ENCODE measurements around the gene ADARB2. TPM values are rescaled to one million over a fixed set of nuclear protein-coding genes. Genes with fewer than 3 reads are reported as not detected.
A peak's percentile ranks its signal among the peaks of the same experiment; 100 is the strongest.

Gene ADARB2
- total RNA-seq, 6 donors from 2014 or later: 0.69 to 5.2 (median 1.8) TPM

GRCh38 chr10:1134156-1134555 is 603.2 kb downstream of the ADARB2 start:
- Histone ChIP-seq H3K9me3 (peaks cover 0 to 12% (median 0%) of the 10 kb centered on the region in 4 donors), H3K4me3 (no peak overlapping the region), H3K36me3 (peaks cover 15 to 31% (median 22%) of the 10 kb centered on the region in 4 donors), H3K27me3 (no peaks in the 10 kb centered on the region), H3K4me1 (no peaks in the 10 kb centered on the region), H3K27ac (no peak overlapping the region)
- TF ChIP-seq POLR2AphosphoS5 (IDR thresholded peaks at IDR 0.05) (no peak), EP300 (IDR thresholded peaks at IDR 0.05) (no peak), POLR2A (IDR thresholded peaks at IDR 0.05) (no peak), CTCF (IDR thresholded peaks at IDR 0.05) (no peak)
- DNase-seq (no peak), ATAC-seq (ENCODE audit: low FRiP score in 2 of 2) (no peak)
- WGBS, 2 donors: 71 to 83% methylated on average over 1 to 2 of the region's 2 CpGs

- no peak for TF ChIP-seq CTCF (IDR thresholded peaks at IDR 0.05)
- TF ChIP-seq POLR2A (IDR thresholded peaks at IDR 0.05): no peak
- no peak for TF ChIP-seq POLR2AphosphoS5 (IDR thresholded peaks at IDR 0.05)
- no peak for TF ChIP-seq EP300 (IDR thresholded peaks at IDR 0.05)
- WGBS, 2 donors: 100% methylated on average over 3 of the region's 3 CpGs
- Histone ChIP-seq H3K36me3 (peaks cover 18 to 37% (median 27%) of the 10 kb centered on the region in 4 donors), H3K9me3 (peaks cover 0 to 6% (median 0%) of the 10 kb centered on the region in 4 donors), H3K4me1 (no peaks in the 10 kb centered on the region), H3K27me3 (no peaks in the 10 kb centered on the region), H3K4me3 (no peak overlapping the region), H3K27ac (no peak overlapping the region)
- DNase-seq (no peak), ATAC-seq (ENCODE audit: low FRiP score in 2 of 2) (no peak)
These were observed 603.8 kb downstream of the ADARB2 start for GRCh38 chr10:1133495-1134045.

DNA sequence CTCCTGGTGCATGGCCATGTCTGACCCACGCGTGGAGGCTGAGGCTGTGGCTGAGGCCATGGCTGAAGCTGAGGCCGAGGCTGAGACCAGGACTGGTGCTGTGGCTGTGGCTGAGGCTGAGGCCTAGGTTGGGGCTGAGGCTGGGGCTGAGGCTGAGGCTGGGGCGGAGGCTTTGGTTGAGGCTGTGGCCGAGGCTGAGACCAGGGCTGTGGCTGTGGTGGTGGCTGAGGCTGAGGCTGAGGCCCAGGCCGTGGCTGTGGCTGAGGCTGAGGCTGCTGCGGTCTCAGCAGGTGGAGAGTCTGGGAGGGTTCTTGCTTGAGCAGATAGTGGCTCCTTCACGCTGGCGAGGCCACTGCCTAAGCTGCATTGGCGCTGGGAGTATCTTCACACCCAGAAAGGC is 604.7 kb downstream of the ADARB2 start:
- 76 to 83% methylated on average over 9 to 10 of the region's 10 CpGs for WGBS, 2 donors

DNA sequence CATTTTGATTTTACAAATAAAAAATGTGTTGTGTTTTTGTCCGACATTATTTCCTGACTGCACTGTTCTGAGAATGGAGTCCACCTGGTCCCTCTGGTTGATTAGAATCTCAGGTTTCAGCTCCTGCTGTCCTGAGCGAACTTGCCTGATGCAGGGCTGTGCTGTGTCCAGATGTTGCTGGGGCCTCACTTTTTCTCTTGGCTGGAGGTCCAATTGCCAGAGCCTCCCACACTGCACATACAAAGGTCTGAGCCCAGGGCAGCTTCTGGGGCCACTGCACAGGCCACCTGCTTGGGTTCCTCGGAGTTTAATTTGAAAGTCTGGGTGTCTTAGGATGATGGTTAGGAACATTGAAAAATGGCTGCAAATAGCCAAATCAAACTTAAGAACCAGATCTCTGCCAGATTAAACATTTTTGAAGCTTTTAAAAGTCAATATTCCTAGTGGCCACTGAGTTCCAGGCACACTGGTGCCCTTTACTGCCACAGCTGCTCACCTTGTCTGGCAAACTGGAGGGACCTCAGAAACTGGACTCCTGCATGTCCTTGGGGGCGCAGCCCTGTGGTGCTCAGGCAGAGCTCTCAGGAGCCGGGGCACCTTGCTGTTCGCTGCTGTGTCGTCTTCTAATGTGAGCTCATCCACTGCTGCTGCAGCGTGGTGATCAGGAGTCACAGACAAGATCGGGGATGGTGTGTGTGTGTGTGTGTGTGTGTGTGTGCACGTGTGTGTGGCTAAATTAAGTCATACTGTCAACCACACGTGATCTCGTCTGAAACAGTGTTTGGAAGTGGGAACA is 606.1 kb downstream of the ADARB2 start:
- WGBS, 2 donors: 93 to 94% methylated on average over 11 to 12 of the region's 12 CpGs
- ATAC-seq (ENCODE audit: low FRiP score in 2 of 2): no peak
- no peak for DNase-seq
- H3K27ac ChIP-seq: no peak overlapping the region
- no peaks in the 10 kb centered on the region for H3K4me1 ChIP-seq
- no peaks in the 10 kb centered on the region for H3K27me3 ChIP-seq
- H3K9me3 ChIP-seq: no peaks in the 10 kb centered on the region
- no peak for TF ChIP-seq EP300 (IDR thresholded peaks at IDR 0.05)
- no peak for TF ChIP-seq POLR2A (IDR thresholded peaks at IDR 0.05)
- no peak overlapping the region for H3K4me3 ChIP-seq
- peaks cover 18 to 61% (median 36%) of the 10 kb centered on the region in 4 donors for H3K36me3 ChIP-seq

More for the DNA sequence above, 604.7 kb downstream of the ADARB2 start:
- H3K9me3 ChIP-seq: no peaks in the 10 kb centered on the region
- no peak overlapping the region for H3K27ac ChIP-seq
- no peak overlapping the region for H3K4me3 ChIP-seq
- no peaks in the 10 kb centered on the region for H3K4me1 ChIP-seq
- no peak for TF ChIP-seq POLR2AphosphoS5 (IDR thresholded peaks at IDR 0.05)
- no peak for TF ChIP-seq EP300 (IDR thresholded peaks at IDR 0.05)
- no peak for TF ChIP-seq CTCF (IDR thresholded peaks at IDR 0.05)
- TF ChIP-seq POLR2A (IDR thresholded peaks at IDR 0.05): no peak
- ATAC-seq (ENCODE audit: low FRiP score in 2 of 2) (no peak), DNase-seq (peak in 1 of 2 donors; percentile 52)
- H3K27me3 ChIP-seq: no peaks in the 10 kb centered on the region
- H3K36me3 ChIP-seq: peaks cover 18 to 47% (median 29%) of the 10 kb centered on the region in 4 donors

GRCh38 chr10:1130226-1130625 is 607.1 kb downstream of the ADARB2 start:
- ATAC-seq (ENCODE audit: low FRiP score in 2 of 2) (no peak), DNase-seq (no peak)
- TF ChIP-seq POLR2A (IDR thresholded peaks at IDR 0.05) (no peak), CTCF (IDR thresholded peaks at IDR 0.05) (no peak), EP300 (IDR thresholded peaks at IDR 0.05) (no peak), POLR2AphosphoS5 (IDR thresholded peaks at IDR 0.05) (no peak)
- WGBS, 2 donors: 91 to 100% methylated on average over 6 to 10 of the region's 10 CpGs
- H3K27me3 ChIP-seq: no peaks in the 10 kb centered on the region
- no peak overlapping the region for H3K4me3 ChIP-seq
- no peak overlapping the region for H3K27ac ChIP-seq
- no peaks in the 10 kb centered on the region for H3K4me1 ChIP-seq
- peaks cover 25 to 68% (median 44%) of the 10 kb centered on the region in 4 donors for H3K36me3 ChIP-seq
- no peaks in the 10 kb centered on the region for H3K9me3 ChIP-seq
